PC-3 (cell line): ENCODE measurements around the gene TNFRSF6B. TPM values are rescaled to one million over a fixed set of nuclear protein-coding genes. Genes with fewer than 3 reads are reported as not detected.
"Not testable (repeated sequence)": the region's sequence is repeated elsewhere in the genome, so short reads cannot be mapped to it uniquely, and the experiment has no call there.

ENCODE experiments used
- ATAC-seq: fragments of 200-7000 bp; cut with Tn5 transposase; 2 replicates; pipeline ENCODE4 v1.9.1; 2020; ENCODE audit warnings: mild to moderate bottlenecking, moderate library complexity
- BruUV-seq: library from RNA; stranded (reverse); fragments of 400-500 nt; replicated peaks from 2 replicates; lab custom pipeline; 2021; lab: Mats Ljungman, UMichigan
- CTCF ChIA-PET: fragments of 300-600 bp; sonication (Branson Sonifier 250); formaldehyde crosslinking; loops from one replicate; lab custom pipeline; 2022; ENCODE audit warnings: antibody characterized with exemption; lab: Charles Lee
- POLR2A ChIA-PET: fragments of 300-600 bp; sonication (Branson Sonifier 250); formaldehyde crosslinking; loops from one replicate; lab custom pipeline; 2022; ENCODE audit warnings: antibody characterized with exemption; ENCODE audit not compliant: unreplicated experiment; lab: Charles Lee
- DNase-seq: peaks from one replicate; pipeline ENCODE4 v3.0.0-alpha.2; 2015
- H2AFZ ChIP-seq: fragments of 300-600 bp; sonication (generic); 2 replicates; pipeline ENCODE4 v1.6.0; 2016; ENCODE audit warnings: antibody characterized with exemption, low read length
- H3F3A ChIP-seq: fragments of 300-600 bp; sonication (generic); one replicate; pipeline ENCODE4 v1.6.0; 2017; ENCODE audit warnings: antibody characterized with exemption, low read length, control low read depth, mild to moderate bottlenecking; ENCODE audit not compliant: unreplicated experiment
- H3K27ac ChIP-seq: fragments of 300-600 bp; sonication (generic); 2 replicates; pipeline ENCODE4 v1.5.1; 2016; ENCODE audit warnings: mild to moderate bottlenecking, low read length
- H3K27me3 ChIP-seq: fragments of 300-600 bp; sonication (generic); 2 replicates; pipeline ENCODE4 v1.6.1; 2016; ENCODE audit warnings: low read length, mixed read lengths
- H3K36me3 ChIP-seq: fragments of 300-600 bp; sonication (generic); 2 replicates; pipeline ENCODE4 v1.6.1; 2016; ENCODE audit warnings: low read depth, mixed run types, low read length, mixed read lengths
- H3K4me1 ChIP-seq: fragments of 300-600 bp; sonication (generic); 2 replicates; pipeline ENCODE4 v1.5.1; 2016; ENCODE audit warnings: low read length; ENCODE audit not compliant: insufficient read depth
- H3K4me2 ChIP-seq: fragments of 300-600 bp; sonication (generic); 2 replicates; pipeline ENCODE4 v1.6.0; 2016; ENCODE audit warnings: low read length
- H3K4me3 ChIP-seq: fragments of 300-600 bp; sonication (generic); 2 replicates; pipeline ENCODE4 v1.5.1; 2016; ENCODE audit warnings: mild to moderate bottlenecking, low read length, mixed read lengths
- H3K79me2 ChIP-seq: fragments of 300-600 bp; sonication (generic); 2 replicates; pipeline ENCODE4 v1.6.1; 2017; ENCODE audit warnings: low read length, mixed read lengths
- H3K9ac ChIP-seq: fragments of 300-600 bp; sonication (generic); 2 replicates; pipeline ENCODE4 v1.6.0; 2016; ENCODE audit warnings: mild to moderate bottlenecking, low read length
- H3K9me2 ChIP-seq: fragments of 300-600 bp; sonication (generic); replicated peaks from 2 replicates; pipeline ENCODE4 v1.6.1; 2016; ENCODE audit warnings: mixed run types, low read length, mixed read lengths
- H3K9me3 ChIP-seq: fragments of 300-600 bp; sonication (generic); 2 replicates; pipeline ENCODE4 v1.6.1; 2016; ENCODE audit warnings: low read length, mixed read lengths
- H4K20me1 ChIP-seq: fragments of 300-600 bp; sonication (generic); 2 replicates; pipeline ENCODE4 v1.6.1; 2016; ENCODE audit warnings: low read length, mixed read lengths
- CTCF ChIP-seq: fragments of 300-600 bp; sonication (generic); conservative IDR thresholded peaks from 2 replicates; pipeline ENCODE4 v1.5.1; 2017; ENCODE audit warnings: antibody characterized with exemption, low read depth, mild to moderate bottlenecking, low read length
- EZH2 ChIP-seq: fragments of 300-600 bp; sonication (generic); IDR thresholded peaks from one replicate; pipeline ENCODE4 v1.6.1; 2017; ENCODE audit warnings: antibody characterized with exemption, mild to moderate bottlenecking, low read length; ENCODE audit not compliant: unreplicated experiment
- EZH2phosphoT487 ChIP-seq: fragments of 300-600 bp; sonication (generic); IDR thresholded peaks from 2 replicates; pipeline ENCODE4 v1.6.1; 2018; ENCODE audit warnings: mild to moderate bottlenecking, antibody characterized with exemption, low read length, borderline replicate concordance
- intact Hi-C: fragments of 100-400 bp; cut with micrococcal nuclease; formaldehyde crosslinking; loops from 2 replicates; pipeline ENCODE4 v1.9.0; 2023
- total RNA-seq: library from RNA; depleted of rRNA; stranded (reverse); fragments of >200 nt; gene quantifications from 2 replicates; pipeline ENCODE4 v1.2.3, GENCODE V29; 2014

The TNFRSF6B gene
- total RNA-seq, 1 experiment from 2014 or later = 41.6 TPM

- DNase-seq (no peak), ATAC-seq (no peak)
- TF ChIP-seq CTCF = no peak
- TF ChIP-seq EZH2 = no peak
- TF ChIP-seq EZH2phosphoT487 = no peak
- H3K9me3 ChIP-seq = no peaks in the 10 kb centered on the region
- H3K27ac ChIP-seq = no peak overlapping the region
- POLR2A ChIA-PET = no interaction called here
- no peaks in the 10 kb centered on the region for H4K20me1 ChIP-seq
- intact Hi-C loops = no loop called here
- H3F3A ChIP-seq = no peaks in the 10 kb centered on the region
- H3K36me3 ChIP-seq = peaks cover 41% of the 10 kb centered on the region
- H3K4me3 ChIP-seq = no peak overlapping the region
- BruUV-seq = no TSS peak
- H2AFZ ChIP-seq = no peak overlapping the region
- no peaks in the 10 kb centered on the region for H3K4me1 ChIP-seq
- no peaks in the 10 kb centered on the region for H3K9me2 ChIP-seq
- no peaks in the 10 kb centered on the region for H3K79me2 ChIP-seq
- no peak overlapping the region for H3K4me2 ChIP-seq
- CTCF ChIA-PET = no interaction called here
- H3K27me3 ChIP-seq = no peaks in the 10 kb centered on the region
- no peak overlapping the region for H3K9ac ChIP-seq
Measured at GRCh38 chr20:63667858-63668257, 28.6 kb upstream of the TNFRSF6B start.

GRCh38 chr20:63668351-63668750 is 28.1 kb upstream of the TNFRSF6B start:
- Histone ChIP-seq H3K4me2 (no peak overlapping the region), H3K27ac (no peak overlapping the region), H3K36me3 (peaks cover 36% of the 10 kb centered on the region), H2AFZ (no peak overlapping the region), H3F3A (no peaks in the 10 kb centered on the region), H3K9me3 (no peaks in the 10 kb centered on the region), H3K9me2 (no peaks in the 10 kb centered on the region), H4K20me1 (no peaks in the 10 kb centered on the region), H3K79me2 (no peaks in the 10 kb centered on the region), H3K4me1 (no peaks in the 10 kb centered on the region), H3K27me3 (no peaks in the 10 kb centered on the region), H3K9ac (no peak overlapping the region), H3K4me3 (no peak overlapping the region)
- TF ChIP-seq EZH2 = no peak
- no peak for TF ChIP-seq CTCF
- TF ChIP-seq EZH2phosphoT487 = no peak
- ChIA-PET POLR2A (no interaction called here), CTCF (no interaction called here)
- no TSS peak for BruUV-seq
- DNase-seq = no peak
- no peak for ATAC-seq
- intact Hi-C loops = no loop called here

DNA sequence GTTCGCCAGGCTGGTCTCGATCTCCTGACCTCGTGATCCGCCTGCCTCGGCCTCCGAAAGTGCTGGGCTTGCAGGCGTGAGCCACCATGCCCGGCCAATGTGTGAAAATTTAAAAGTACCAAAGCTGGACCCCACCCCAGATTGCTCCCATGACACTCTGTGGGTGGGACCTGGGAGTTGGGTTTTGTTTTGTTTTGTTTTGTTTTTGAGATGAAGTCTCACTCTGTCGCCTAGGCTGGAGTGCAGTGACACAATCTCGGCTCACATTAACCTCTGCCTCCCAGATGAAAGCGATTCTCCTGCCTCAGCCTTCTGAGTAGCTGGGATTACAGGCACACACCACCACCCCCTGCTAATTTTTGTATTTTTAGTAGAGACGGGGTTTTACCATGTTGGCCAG is 24.8 kb upstream of the TNFRSF6B start:
- H3K9ac ChIP-seq, ATAC-seq, H3K4me1 ChIP-seq, H4K20me1 ChIP-seq, BruUV-seq, CTCF ChIA-PET, H3K27ac ChIP-seq, POLR2A ChIA-PET, DNase-seq, H3K9me3 ChIP-seq, H3K9me2 ChIP-seq, intact Hi-C loops, H3K4me3 ChIP-seq, H3K4me2 ChIP-seq, H3K27me3 ChIP-seq, H2AFZ ChIP-seq, H3F3A ChIP-seq, H3K79me2 ChIP-seq: not testable (repeated sequence)
- peaks cover 28% of the 10 kb centered on the region for H3K36me3 ChIP-seq
